GM23338 (cell line): ENCODE results near the gene GCK. TPM values are rescaled to one million over a fixed set of nuclear protein-coding genes. Genes with fewer than 3 reads are reported as not detected.

Experiments
- ATAC-seq: fragments of 200-7000 bp; cut with Tn5 transposase; 3 replicates; pipeline ENCODE4 v1.9.1; 2020
- DNase-seq: peaks from one replicate; pipeline ENCODE4 v3.0.0-alpha.2; 2015; ENCODE audit warnings: low spot score
- H2AFZ ChIP-seq: fragments of 200-600 bp; sonication (generic); 2 replicates; pipeline ENCODE4 v1.8.0; 2016; ENCODE audit warnings: antibody characterized with exemption, mild to moderate bottlenecking, moderate library complexity
- H3F3A ChIP-seq: fragments of 200-600 bp; sonication (generic); replicated peaks from 2 replicates; pipeline ENCODE4 v1.8.0; 2017; ENCODE audit warnings: antibody characterized with exemption, mixed run types, low read depth
- H3K27ac ChIP-seq: fragments of 200-600 bp; sonication (generic); 2 replicates; pipeline ENCODE4 v1.6.1; 2016; ENCODE audit warnings: low read depth
- H3K27me3 ChIP-seq: fragments of 200-600 bp; sonication (generic); 2 replicates; pipeline ENCODE4 v1.8.0; 2016; ENCODE audit warnings: mild to moderate bottlenecking, mixed run types, moderate library complexity; ENCODE audit not compliant: insufficient read depth
- H3K36me3 ChIP-seq: fragments of 200-600 bp; sonication (generic); 2 replicates; pipeline ENCODE4 v1.8.0; 2016; ENCODE audit warnings: mild to moderate bottlenecking; ENCODE audit not compliant: insufficient read depth
- H3K4me1 ChIP-seq: fragments of 200-600 bp; sonication (generic); 2 replicates; pipeline ENCODE4 v1.8.0; 2016; ENCODE audit warnings: mild to moderate bottlenecking, moderate library complexity; ENCODE audit not compliant: insufficient read depth
- H3K4me2 ChIP-seq: fragments of 200-600 bp; sonication (generic); 2 replicates; pipeline ENCODE4 v1.7.1; 2017; ENCODE audit warnings: mixed run types
- H3K4me3 ChIP-seq: fragments of 200-600 bp; sonication (generic); 2 replicates; pipeline ENCODE4 v1.6.1; 2016; ENCODE audit warnings: mixed run types
- H3K79me2 ChIP-seq: fragments of 200-600 bp; sonication (generic); replicated peaks from 2 replicates; pipeline ENCODE4 v1.8.0; 2017; ENCODE audit warnings: mild to moderate bottlenecking; ENCODE audit not compliant: insufficient read depth
- H3K9me2 ChIP-seq: fragments of 200-600 bp; sonication (generic); 2 replicates; pipeline ENCODE4 v1.8.0; 2017; ENCODE audit not compliant: insufficient read depth
- H4K20me1 ChIP-seq: fragments of 200-600 bp; sonication (generic); replicated peaks from 2 replicates; pipeline ENCODE4 v1.8.0; 2017; ENCODE audit warnings: mild to moderate bottlenecking; ENCODE audit not compliant: insufficient read depth
- H3K27ac Mint-ChIP-seq: 2 replicates; pipeline ENCODE4 v1.8.0; 2020; ENCODE audit warnings: inconsistent platforms, mild to moderate bottlenecking, moderate library complexity, mixed read lengths
- H3K27me3 Mint-ChIP-seq: 3 replicates; pipeline ENCODE4 v1.8.0; 2022; ENCODE audit warnings: low read depth, mild to moderate bottlenecking, moderate library complexity, mixed read lengths, inconsistent platforms; ENCODE audit not compliant: insufficient read depth, poor library complexity
- H3K36me3 Mint-ChIP-seq: 3 replicates; pipeline ENCODE4 v1.8.0; 2021; ENCODE audit warnings: low read depth, mild to moderate bottlenecking, inconsistent platforms, moderate library complexity, mixed read lengths
- H3K4me1 Mint-ChIP-seq: 3 replicates; pipeline ENCODE4 v1.8.0; 2020; ENCODE audit warnings: mild to moderate bottlenecking, inconsistent platforms, mixed read lengths
- H3K4me3 Mint-ChIP-seq: 3 replicates; pipeline ENCODE4 v1.8.0; 2021; ENCODE audit warnings: moderate library complexity, mild to moderate bottlenecking, inconsistent platforms, mixed read lengths
- H3K9me3 Mint-ChIP-seq: 3 replicates; pipeline ENCODE4 v1.8.0; 2020; ENCODE audit warnings: moderate library complexity, mild to moderate bottlenecking, inconsistent platforms, mixed read lengths
- CREB1 ChIP-seq: fragments of 250-450 bp; sonication (Bioruptor Pico); IDR thresholded peaks from 2 replicates; pipeline ENCODE4 v1.5.0; 2020; ENCODE audit warnings: low read depth, mild to moderate bottlenecking, moderate library complexity
- REST ChIP-seq: IDR thresholded peaks from one replicate; pipeline ENCODE4 v1.6.1; 2018; ENCODE audit warnings: antibody characterized with exemption; ENCODE audit not compliant: unreplicated experiment
- polyA plus RNA-seq: library from polyadenylated mRNA; unstranded; fragments of >200 nt; fragmentation: Nextera tagmentation; extraction: Ambion mirVana; gene quantifications from 2 replicates; pipeline ENCODE4 v1.2.1, GENCODE V29; 2016
- total RNA-seq: library from RNA; depleted of rRNA; stranded (reverse); fragments of >200 nt; shearing (Covaris generic); gene quantifications from 2 replicates; pipeline ENCODE4 v1.2.3, GENCODE V29; 2014
- TF ChIP-seq, protein P1 (sequence below), 2 experiments: fragments of 200-600 bp in 1 of 2; sonication (generic) in 1 of 2; conservative IDR thresholded peaks; 2 replicates each; pipeline versions ENCODE4 v1.5.1 to v1.6.1; 2016 to 2017; ENCODE audit warnings: antibody characterized with exemption in 2 of 2, low read depth in 2 of 2, mild to moderate bottlenecking in 2 of 2, moderate library complexity in 1 of 2

The GCK gene
- total and polyA plus RNA-seq, 2 experiments from 2014 or later, result 6.1 to 7.3 TPM

GRCh38 chr7:44109991-44110390, 79.2 kb downstream of the GCK start:
- DNase-seq, result no peak
- ATAC-seq, result no peak
- peaks cover 8% of the 10 kb centered on the region; the same call in 1 of the 2 replicates for H3K27me3 ChIP-seq
- H3K79me2 ChIP-seq, result no peaks in the 10 kb centered on the region; the same call in 1 of the 2 replicates
- H3K4me1 ChIP-seq, result 0 out of 2 replicates have a peak, but pooled peaks cover 4% of the 10 kb centered on the region
- no peaks in the 10 kb centered on the region; the same call in 1 of the 2 replicates for H4K20me1 ChIP-seq
- Mint-ChIP-seq H3K4me3 (no peak overlapping the region), H3K27me3 (peaks cover 20% of the 10 kb centered on the region), H3K36me3 (peaks cover 24% of the 10 kb centered on the region), H3K4me1 (peaks cover 16% of the 10 kb centered on the region), H3K9me3 (no peaks in the 10 kb centered on the region; the same call in 2 of the 3 replicates), H3K27ac (no peak overlapping the region)
- no peak for TF ChIP-seq REST
- TF ChIP-seq, protein P1, sequence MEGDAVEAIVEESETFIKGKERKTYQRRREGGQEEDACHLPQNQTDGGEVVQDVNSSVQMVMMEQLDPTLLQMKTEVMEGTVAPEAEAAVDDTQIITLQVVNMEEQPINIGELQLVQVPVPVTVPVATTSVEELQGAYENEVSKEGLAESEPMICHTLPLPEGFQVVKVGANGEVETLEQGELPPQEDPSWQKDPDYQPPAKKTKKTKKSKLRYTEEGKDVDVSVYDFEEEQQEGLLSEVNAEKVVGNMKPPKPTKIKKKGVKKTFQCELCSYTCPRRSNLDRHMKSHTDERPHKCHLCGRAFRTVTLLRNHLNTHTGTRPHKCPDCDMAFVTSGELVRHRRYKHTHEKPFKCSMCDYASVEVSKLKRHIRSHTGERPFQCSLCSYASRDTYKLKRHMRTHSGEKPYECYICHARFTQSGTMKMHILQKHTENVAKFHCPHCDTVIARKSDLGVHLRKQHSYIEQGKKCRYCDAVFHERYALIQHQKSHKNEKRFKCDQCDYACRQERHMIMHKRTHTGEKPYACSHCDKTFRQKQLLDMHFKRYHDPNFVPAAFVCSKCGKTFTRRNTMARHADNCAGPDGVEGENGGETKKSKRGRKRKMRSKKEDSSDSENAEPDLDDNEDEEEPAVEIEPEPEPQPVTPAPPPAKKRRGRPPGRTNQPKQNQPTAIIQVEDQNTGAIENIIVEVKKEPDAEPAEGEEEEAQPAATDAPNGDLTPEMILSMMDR (conservative IDR thresholded peaks at IDR 0.05; ENCODE audit: low read depth in 2 of 2), result no peak
- no peak for TF ChIP-seq CREB1
- no peak overlapping the region for H3K27ac ChIP-seq
- no peaks in the 10 kb centered on the region for H3K36me3 ChIP-seq
- H3K4me2 ChIP-seq, result no peak overlapping the region
- H2AFZ ChIP-seq, result no peak overlapping the region
- H3F3A ChIP-seq, result 0 out of 2 replicates have a peak, but pooled peaks cover 2% of the 10 kb centered on the region
- H3K9me2 ChIP-seq, result no peaks in the 10 kb centered on the region
- no peak overlapping the region for H3K4me3 ChIP-seq

- Mint-ChIP-seq H3K4me1 (peaks cover 16% of the 10 kb centered on the region), H3K9me3 (no peaks in the 10 kb centered on the region; the same call in 2 of the 3 replicates), H3K27me3 (peaks cover 22% of the 10 kb centered on the region), H3K4me3 (no peak overlapping the region), H3K27ac (no peak overlapping the region), H3K36me3 (peaks cover 15% of the 10 kb centered on the region)
- Histone ChIP-seq H3K4me2 (no peak overlapping the region), H2AFZ (no peak overlapping the region), H3K4me3 (no peak overlapping the region), H3K36me3 (no peaks in the 10 kb centered on the region), H3K9me2 (no peaks in the 10 kb centered on the region), H3K79me2 (no peaks in the 10 kb centered on the region; the same call in 1 of the 2 replicates), H4K20me1 (no peaks in the 10 kb centered on the region), H3K4me1 (0 out of 2 replicates have a peak, but pooled peaks cover 4% of the 10 kb centered on the region), H3K27ac (no peak overlapping the region), H3F3A (0 out of 2 replicates have a peak, but pooled peaks cover 2% of the 10 kb centered on the region), H3K27me3 (peaks cover 9% of the 10 kb centered on the region; the same call in 1 of the 2 replicates)
- ATAC-seq (no peak), DNase-seq (no peak)
- TF ChIP-seq, protein P1 (conservative IDR thresholded peaks at IDR 0.05; ENCODE audit: low read depth in 2 of 2), result peak in 1 of 2 experiments; percentile 17; a peak in 1 of 4 replicates
- TF ChIP-seq REST, result no peak
Observed at GRCh38 chr7:44108768-44109750, 80.2 kb downstream of the GCK start.
